HCT116 (cell line): ENCODE results near the gene MGST3. TPM values are rescaled to one million over a fixed set of nuclear protein-coding genes. Genes with fewer than 3 reads are reported as not detected.

ENCODE experiments used
- ATAC-seq: fragments of 200-7000 bp; cut with Tn5 transposase; 2 replicates; pipeline ENCODE4 v1.9.1; 2020; ENCODE audit warnings: mild to moderate bottlenecking, moderate library complexity
- BruUV-seq: library from RNA; stranded (reverse); fragments of 400-500 nt; replicated peaks from 2 replicates; lab custom pipeline; 2021; lab: Mats Ljungman, UMichigan
- CTCF ChIA-PET: fragments of 300-600 bp; sonication (Branson Sonifier 250); formaldehyde crosslinking; loops from one replicate; lab custom pipeline; 2021; ENCODE audit warnings: antibody characterized with exemption; lab: Charles Lee
- POLR2A ChIA-PET: fragments of 300-600, 350-600 bp; sonication (Branson Sonifier 250); formaldehyde crosslinking; loops from one replicate; lab custom pipeline; 2021; ENCODE audit warnings: antibody characterized with exemption; lab: Charles Lee
- RAD21 ChIA-PET, 2 experiments: fragments of 300-600 bp; sonication (Branson Sonifier 250); formaldehyde crosslinking; loops; one replicate each; lab custom pipeline; 2023; ENCODE audit warnings: low total read pairs in 2 of 2; ENCODE audit not compliant: uncharacterized antibody in 2 of 2, unreplicated experiment in 2 of 2, low non-redundant PET in 1 of 2; lab: Charles Lee
- DNase-seq: peaks from one replicate; pipeline ENCODE4 v3.0.0-alpha.2; 2010; ENCODE audit warnings: low read depth, low spot score
- H2AFZ ChIP-seq: fragments of 200-600 bp; shearing (Covaris generic), sonication (generic); 2 replicates; pipeline ENCODE4 v1.6.1; 2017; ENCODE audit warnings: low read depth, mixed run types, mixed read lengths, antibody characterized with exemption, low read length; ENCODE audit not compliant: poor library complexity, severe bottlenecking
- H3K27ac ChIP-seq: 2 replicates; pipeline ENCODE4 v1.5.1; 2012; ENCODE audit warnings: low read depth, low read length
- H3K27me3 ChIP-seq: fragments of 200-600 bp; sonication (generic); 2 replicates; pipeline ENCODE4 v1.6.1; 2016; ENCODE audit warnings: mixed run types, low read length, mixed read lengths; ENCODE audit not compliant: insufficient read depth
- H3K36me3 ChIP-seq, 2 experiments: fragments of 200-500 bp in 1 of 2; fragments of 200-600 bp in 1 of 2; sonication (Bioruptor generic) in 1 of 2; sonication (generic) in 1 of 2; 2 replicates each; pipeline versions ENCODE4 v1.5.1 to v1.6.1; 2014 to 2016; ENCODE audit warnings: low read length in 2 of 2, inconsistent platforms in 1 of 2, mixed read lengths in 1 of 2, mixed run types in 1 of 2; ENCODE audit not compliant: insufficient read depth in 2 of 2, control insufficient read depth in 1 of 2
- H3K4me1 ChIP-seq, 2 experiments: fragments of 200-600 bp in 1 of 2; sonication (generic) in 1 of 2; 2 replicates each; pipeline versions ENCODE4 v1.5.1 to v1.6.1; 2012 to 2017; ENCODE audit warnings: low read length in 2 of 2, inconsistent platforms in 1 of 2, mild to moderate bottlenecking in 1 of 2, mixed read lengths in 1 of 2, mixed run types in 1 of 2, moderate library complexity in 1 of 2; ENCODE audit not compliant: insufficient read depth in 2 of 2, control insufficient read depth in 1 of 2
- H3K4me2 ChIP-seq: fragments of 200-600 bp; sonication (generic); 2 replicates; pipeline ENCODE4 v1.6.1; 2017; ENCODE audit warnings: mixed run types, low read length, mixed read lengths
- H3K4me3 ChIP-seq, 2 experiments: fragments of 200-600 bp in 1 of 2; sonication (generic) in 1 of 2; replicated peaks in 1 of 2; 2 replicates each; pipeline ENCODE4 v1.5.1; 2011 to 2016; ENCODE audit warnings: low read length in 2 of 2, control low read depth in 1 of 2, low read depth in 1 of 2, mild to moderate bottlenecking in 1 of 2, mixed read lengths in 1 of 2, mixed run types in 1 of 2
- H3K79me2 ChIP-seq: fragments of 200-600 bp; sonication (generic); 2 replicates; pipeline ENCODE4 v1.6.1; 2017; ENCODE audit warnings: mild to moderate bottlenecking, mixed run types, low read length, moderate library complexity, mixed read lengths; ENCODE audit not compliant: insufficient read depth
- H3K9ac ChIP-seq: fragments of 200-600 bp; sonication (generic); 2 replicates; pipeline ENCODE4 v1.6.1; 2016; ENCODE audit warnings: low read length, mixed read lengths
- H3K9me2 ChIP-seq: fragments of 200-600 bp; sonication (generic), shearing (Covaris generic); 2 replicates; pipeline ENCODE4 v1.6.1; 2017; ENCODE audit warnings: mixed run types, mild to moderate bottlenecking, moderate library complexity; ENCODE audit not compliant: insufficient read depth
- H3K9me3 ChIP-seq, 2 experiments: fragments of 200-500 bp in 1 of 2; fragments of 200-600 bp in 1 of 2; sonication (Bioruptor generic) in 1 of 2; sonication (generic) in 1 of 2; 2 replicates each; pipeline ENCODE4 v1.6.1; 2014 to 2017; ENCODE audit warnings: low read length in 2 of 2, mixed read lengths in 2 of 2, inconsistent platforms in 1 of 2, low read depth in 1 of 2, mild to moderate bottlenecking in 1 of 2, mixed run types in 1 of 2, moderate library complexity in 1 of 2; ENCODE audit not compliant: control insufficient read depth in 1 of 2, insufficient read depth in 1 of 2
- H4K20me1 ChIP-seq: fragments of 200-600 bp; sonication (generic), shearing (Covaris generic); 2 replicates; pipeline ENCODE4 v1.6.1; 2017; ENCODE audit warnings: mixed run types, mild to moderate bottlenecking, moderate library complexity; ENCODE audit not compliant: insufficient read depth
- ATF3 ChIP-seq: IDR thresholded peaks from 2 replicates; pipeline ENCODE4 v1.6.1; 2012
- CBX3 ChIP-seq: IDR thresholded peaks from 2 replicates; pipeline ENCODE4 v1.6.1; 2012; ENCODE audit warnings: low read depth
- CEBPB ChIP-seq: IDR thresholded peaks from 2 replicates; pipeline ENCODE4 v1.6.1; 2012; ENCODE audit warnings: low read depth
- CTCF ChIP-seq, 3 experiments: fragments of 200-600 bp in 1 of 3; sonication (generic) in 1 of 3; IDR thresholded peaks in 2 of 3; conservative IDR thresholded peaks in 1 of 3; 2 replicates each; pipeline ENCODE4 v1.5.1; 2012 to 2017; ENCODE audit warnings: low read depth in 2 of 3, low read length in 2 of 3, antibody characterized with exemption in 1 of 3, borderline replicate concordance in 1 of 3, control low read depth in 1 of 3, mild to moderate bottlenecking in 1 of 3, mixed read lengths in 1 of 3, mixed run types in 1 of 3, moderate library complexity in 1 of 3; ENCODE audit not compliant: insufficient read depth in 1 of 3
- ELF1 ChIP-seq: IDR thresholded peaks from 2 replicates; pipeline ENCODE4 v1.6.1; 2012; ENCODE audit warnings: low read depth, borderline replicate concordance
- EZH2 ChIP-seq: fragments of 200-600 bp; sonication (generic); IDR thresholded peaks from 2 replicates; pipeline ENCODE4 v1.6.1; 2017; ENCODE audit warnings: antibody characterized with exemption, mixed run types
- FOSL1 ChIP-seq: IDR thresholded peaks from 2 replicates; pipeline ENCODE4 v1.6.1; 2012; ENCODE audit warnings: low read depth
- MAX ChIP-seq: IDR thresholded peaks from 2 replicates; pipeline ENCODE4 v1.6.1; 2012
- POLR2AphosphoS5 ChIP-seq: IDR thresholded peaks from 2 replicates; pipeline ENCODE4 v1.6.1; 2011; ENCODE audit warnings: mild to moderate bottlenecking, low read depth, low read length, moderate library complexity
- RAD21 ChIP-seq: IDR thresholded peaks from 2 replicates; pipeline ENCODE4 v1.6.1; 2012; ENCODE audit warnings: low read depth, mild to moderate bottlenecking
- SIN3A ChIP-seq: IDR thresholded peaks from 2 replicates; pipeline ENCODE4 v1.6.1; 2012; ENCODE audit warnings: low read depth
- SP1 ChIP-seq: IDR thresholded peaks from 2 replicates; pipeline ENCODE4 v1.6.1; 2012; ENCODE audit warnings: low read depth
- SRF ChIP-seq: IDR thresholded peaks from 2 replicates; pipeline ENCODE4 v1.6.1; 2012; ENCODE audit warnings: low read depth
- TCF7L2 ChIP-seq: IDR thresholded peaks from 2 replicates; pipeline ENCODE4 v1.7.0; 2011; ENCODE audit warnings: borderline replicate concordance, inconsistent platforms; ENCODE audit not compliant: insufficient read depth, insufficient read length; ENCODE audit errors: extremely low read depth
- YY1 ChIP-seq: IDR thresholded peaks from 2 replicates; pipeline ENCODE4 v1.6.1; 2011; ENCODE audit warnings: low read length, low read depth, moderate library complexity, mild to moderate bottlenecking; ENCODE audit not compliant: insufficient replicate concordance; ENCODE audit errors: extremely low read depth
- intact Hi-C: fragments of 100-400 bp; cut with micrococcal nuclease; formaldehyde crosslinking; loops from 2 replicates; pipeline ENCODE4 v1.10.0; 2022
- total RNA-seq: library from RNA; stranded (reverse); gene quantifications from one replicate; pipeline ENCODE4 v1.2.1, GENCODE V29; 2021; ENCODE audit not compliant: unreplicated experiment
- TF ChIP-seq, protein P1 (sequence below): IDR thresholded peaks from 2 replicates; pipeline ENCODE4 v1.6.1; 2011; ENCODE audit warnings: mild to moderate bottlenecking, low read length, moderate library complexity; ENCODE audit not compliant: insufficient replicate concordance; ENCODE audit errors: extremely low read depth

The MGST3 gene
- total RNA-seq, 1 experiment from 2014 or later: 93.7 TPM

DNA sequence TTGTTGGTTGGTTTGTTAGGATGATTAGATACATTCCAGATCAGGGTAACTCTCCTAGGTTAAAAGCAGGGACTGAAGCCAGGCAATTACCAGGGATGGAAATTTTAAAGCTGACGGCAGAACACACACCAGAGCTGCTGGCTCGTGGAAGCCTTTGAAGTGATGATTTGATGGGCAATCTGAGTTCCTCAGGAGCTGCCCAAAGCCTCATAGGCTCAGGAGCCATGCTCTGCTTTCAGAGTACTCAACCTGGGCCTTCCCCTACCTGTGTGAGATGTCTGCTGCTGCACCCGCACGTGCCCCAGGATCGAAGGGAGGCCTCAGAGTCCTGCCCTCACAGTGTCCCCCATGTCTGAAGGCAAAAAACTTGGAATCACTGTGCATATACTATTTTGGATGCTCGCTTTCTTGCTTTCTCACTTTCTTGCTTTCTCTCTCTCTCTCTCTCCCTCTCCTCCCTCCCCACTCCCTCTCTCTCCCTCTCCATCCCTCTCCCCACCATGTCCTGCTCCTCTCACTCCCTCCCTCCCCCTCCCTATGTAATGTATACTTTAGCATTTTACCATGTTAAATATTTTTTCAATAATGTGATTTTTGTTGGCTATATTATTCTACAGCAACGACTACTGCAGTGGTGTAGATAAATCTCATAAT is 18.0 kb downstream of the MGST3 start:
- no peaks in the 10 kb centered on the region for H4K20me1 ChIP-seq
- no TSS peak for BruUV-seq

More for the DNA sequence above, 18.0 kb downstream of the MGST3 start:
- Histone ChIP-seq H3K4me3 (no peak overlapping the region), H2AFZ (no peak overlapping the region), H3K27ac (no peak overlapping the region), H3K27me3 (no peaks in the 10 kb centered on the region), H3K79me2 (no peaks in the 10 kb centered on the region), H3K9ac (no peak overlapping the region), H3K4me1 (peaks cover 6 to 23% of the 10 kb centered on the region in 2 experiments), H3K9me3 (no peaks in the 10 kb centered on the region), H3K9me2 (no peaks in the 10 kb centered on the region), H3K4me2 (no peak overlapping the region), H3K36me3 (0 out of 4 replicates have a peak, but pooled peaks cover 2 to 4% of the 10 kb centered on the region in 2 experiments)
- no peak for ATAC-seq
- intact Hi-C loops: no loop called here
- CTCF ChIA-PET: no interaction called here
- no peak for DNase-seq
- RAD21 ChIA-PET: no interaction called here
- POLR2A ChIA-PET: no interaction called here
- TF ChIP-seq POLR2AphosphoS5 (no peak), SIN3A (no peak), TCF7L2 (no peak), CBX3 (no peak), YY1 (no peak), ELF1 (no peak), MAX (no peak), RAD21 (no peak), EZH2 (no peak), SRF (no peak), ATF3 (no peak), SP1 (no peak), CEBPB (no peak), CTCF (IDR thresholded peaks at IDR 0.05 in 2 of 3, conservative IDR thresholded peaks at IDR 0.05 in 1 of 3; ENCODE audit: borderline replicate concordance in 1 of 3, insufficient read depth in 1 of 3, low read depth in 2 of 3, low read length in 2 of 3) (no peak), FOSL1 (no peak)
- TF ChIP-seq, protein P1, sequence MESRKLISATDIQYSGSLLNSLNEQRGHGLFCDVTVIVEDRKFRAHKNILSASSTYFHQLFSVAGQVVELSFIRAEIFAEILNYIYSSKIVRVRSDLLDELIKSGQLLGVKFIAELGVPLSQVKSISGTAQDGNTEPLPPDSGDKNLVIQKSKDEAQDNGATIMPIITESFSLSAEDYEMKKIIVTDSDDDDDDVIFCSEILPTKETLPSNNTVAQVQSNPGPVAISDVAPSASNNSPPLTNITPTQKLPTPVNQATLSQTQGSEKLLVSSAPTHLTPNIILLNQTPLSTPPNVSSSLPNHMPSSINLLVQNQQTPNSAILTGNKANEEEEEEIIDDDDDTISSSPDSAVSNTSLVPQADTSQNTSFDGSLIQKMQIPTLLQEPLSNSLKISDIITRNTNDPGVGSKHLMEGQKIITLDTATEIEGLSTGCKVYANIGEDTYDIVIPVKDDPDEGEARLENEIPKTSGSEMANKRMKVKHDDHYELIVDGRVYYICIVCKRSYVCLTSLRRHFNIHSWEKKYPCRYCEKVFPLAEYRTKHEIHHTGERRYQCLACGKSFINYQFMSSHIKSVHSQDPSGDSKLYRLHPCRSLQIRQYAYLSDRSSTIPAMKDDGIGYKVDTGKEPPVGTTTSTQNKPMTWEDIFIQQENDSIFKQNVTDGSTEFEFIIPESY: no peak
